HG03521 (cell line): ENCODE data around the gene HDGFL3.
"Not testable (repeated sequence)": the region's sequence is repeated elsewhere in the genome, so short reads cannot be mapped to it uniquely, and the experiment has no call there.

Experiments used
- ATAC-seq: cut with Tn5 transposase; IDR thresholded peaks from one replicate; pipeline ENCODE4 v1.9.1; 2021; ENCODE audit warnings: mild to moderate bottlenecking, moderate library complexity; ENCODE audit not compliant: unreplicated experiment

The HDGFL3 gene

GRCh38 chr15:83194528-83194927 is 13.1 kb downstream of the HDGFL3 start:
- ATAC-seq, result no peak

GRCh38 chr15:83193721-83194120 is 13.9 kb downstream of the HDGFL3 start:
- no peak for ATAC-seq

GRCh38 chr15:83192742-83193141 is 14.9 kb downstream of the HDGFL3 start:
- no peak for ATAC-seq

- no peak for ATAC-seq
Measured at GRCh38 chr15:83190450-83190849, 17.2 kb downstream of the HDGFL3 start.

- no peak for ATAC-seq
Measured at GRCh38 chr15:83185561-83185960, 22.1 kb downstream of the HDGFL3 start.

- no peak for ATAC-seq
Measured at GRCh38 chr15:83178869-83179325, 28.7 kb downstream of the HDGFL3 start.

- ATAC-seq, result no peak
Measured at GRCh38 chr15:83178390-83178789, 29.2 kb downstream of the HDGFL3 start.

GRCh38 chr15:83174891-83175290 is 32.7 kb downstream of the HDGFL3 start:
- ATAC-seq, result no peak

GRCh38 chr15:83170474-83171165 is 37.0 kb downstream of the HDGFL3 start:
- no peak for ATAC-seq

GRCh38 chr15:83169576-83169975 is 38.0 kb downstream of the HDGFL3 start:
- not testable (repeated sequence) for ATAC-seq

GRCh38 chr15:83166830-83167229 is 40.8 kb downstream of the HDGFL3 start:
- no peak for ATAC-seq

- ATAC-seq, result no peak
Measured at GRCh38 chr15:83166218-83166617, 41.4 kb downstream of the HDGFL3 start.

GRCh38 chr15:83164771-83165404 is 42.7 kb downstream of the HDGFL3 start:
- no peak for ATAC-seq

GRCh38 chr15:83164111-83164770 is 43.4 kb downstream of the HDGFL3 start:
- no peak for ATAC-seq

GRCh38 chr15:83163032-83163431 is 44.6 kb downstream of the HDGFL3 start:
- no peak for ATAC-seq

- no peak for ATAC-seq
Measured at GRCh38 chr15:83160741-83161140, 46.9 kb downstream of the HDGFL3 start.

GRCh38 chr15:83158393-83158792 is 49.2 kb downstream of the HDGFL3 start:
- ATAC-seq, result no peak

- ATAC-seq, result no peak
Measured at GRCh38 chr15:83155942-83156341, 51.7 kb downstream of the HDGFL3 start.

GRCh38 chr15:83153288-83153687 is 54.3 kb downstream of the HDGFL3 start:
- no peak for ATAC-seq

- ATAC-seq, result no peak
Measured at GRCh38 chr15:83144771-83145170, 62.9 kb downstream of the HDGFL3 start.

- ATAC-seq, result not testable (repeated sequence)
Measured at GRCh38 chr15:83142151-83142550, 65.5 kb downstream of the HDGFL3 start.
